ENCODE measurements around the gene RAB31.

GRCh38 chr18:9740071-9740470, 32.0 kb downstream of the RAB31 start:
- TF ChIP-seq GATA3 (IDR thresholded peaks at IDR 0.05; ENCODE audit: low read depth, low read length) (no peak), GATA2 (IDR thresholded peaks at IDR 0.05; ENCODE audit: low read depth, low read length) (no peak)
